Stimulated activated CD4-positive, alpha-beta T cell treated with anti-CD3 and anti-CD28 coated beads, Interleukin-4, amount 100 ng/mL, for 4 hours (primary cell): ENCODE results near the gene GORASP2.

ENCODE experiments used
- DNase-seq, 2 experiments: peaks; one replicate each; pipeline ENCODE4 v3.0.0-alpha.2; 2020

GORASP2 gene

DNA sequence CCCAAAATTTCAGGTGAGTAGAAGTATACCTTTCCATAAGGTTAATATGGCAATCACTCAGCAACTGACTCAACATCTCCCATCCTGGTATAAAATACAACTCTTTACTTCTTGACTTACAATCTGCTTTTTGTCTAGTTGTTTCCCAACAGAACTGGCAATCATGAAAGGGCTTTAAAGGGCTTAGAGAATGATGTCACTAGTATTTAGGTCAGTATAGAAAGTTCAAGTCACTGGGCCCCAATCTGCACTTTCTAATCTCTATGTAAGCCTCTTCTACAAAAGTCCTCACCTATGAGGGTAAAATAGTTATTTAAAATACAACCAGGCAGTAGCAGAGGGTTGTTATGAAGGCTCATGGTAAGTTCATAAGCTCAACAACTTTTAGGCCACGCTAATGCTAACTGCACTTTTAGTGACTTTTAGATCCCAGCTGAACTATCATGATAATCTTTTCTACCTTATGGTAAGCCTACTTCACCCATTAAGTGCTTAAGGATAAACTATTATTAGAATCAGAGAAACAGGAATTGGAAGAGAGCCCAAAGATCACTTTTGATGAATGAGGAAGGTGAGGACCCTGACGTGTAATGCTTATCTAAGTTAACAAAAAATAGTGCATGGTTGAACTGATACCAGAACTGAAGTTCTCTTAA is 79.6 kb downstream of the GORASP2 start:
- DNase-seq = no peak

- no peak for DNase-seq
Measured at GRCh38 chr2:171009386-171009785, 80.3 kb downstream of the GORASP2 start.

DNA sequence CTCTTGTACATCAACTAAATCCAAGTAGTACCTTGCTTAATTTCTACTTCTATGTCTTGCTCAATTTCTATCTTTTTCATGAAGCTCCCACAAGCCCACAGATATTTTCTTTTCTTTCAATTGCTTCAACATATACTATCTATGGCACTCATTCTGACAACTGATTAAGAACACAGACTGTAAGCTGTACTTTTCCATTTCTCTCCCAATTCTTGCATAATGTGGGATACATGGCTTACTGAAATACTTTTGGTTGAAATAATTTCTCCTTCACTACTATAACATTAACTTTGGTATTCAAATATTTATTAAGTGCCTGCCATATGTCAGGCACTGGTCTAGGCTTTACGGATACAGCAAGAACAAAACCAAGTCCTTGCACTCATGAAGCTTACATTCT is 84.8 kb downstream of the GORASP2 start:
- no peak for DNase-seq

GRCh38 chr2:171016125-171016524 is 87.1 kb downstream of the GORASP2 start:
- no peak for DNase-seq
